A549 (cell line): ENCODE results near the gene ZNF683.

Source experiments
- HDAC2 ChIP-seq: fragments of 200-600 bp; sonication (generic); IDR thresholded peaks from 2 replicates; pipeline ENCODE4 v1.6.1; 2016
- NPAS2 ChIP-seq: fragments of 250-450 bp; sonication (Bioruptor Pico); IDR thresholded peaks from 2 replicates; pipeline ENCODE4 v1.8.0; 2022; ENCODE audit warnings: mild to moderate bottlenecking, moderate library complexity, borderline replicate concordance
- NR3C1 ChIP-seq: fragments of >200 bp; sonication (Bioruptor Twin); formaldehyde crosslinking; IDR thresholded peaks from 3 replicates; pipeline ENCODE4 v1.6.1; 2017
- POLR2A ChIP-seq: IDR thresholded peaks from 2 replicates; pipeline ENCODE4 v1.6.1; 2012; ENCODE audit warnings: mild to moderate bottlenecking, low read length
- ZNF302 ChIP-seq: fragments of 250-450 bp; sonication (Bioruptor Pico); IDR thresholded peaks from 2 replicates; pipeline ENCODE4 v1.9.0; 2021; ENCODE audit warnings: inconsistent platforms, mild to moderate bottlenecking, moderate library complexity
- TF ChIP-seq, protein P1 (sequence below): fragments of >200 bp; sonication (Bioruptor Twin); formaldehyde crosslinking; IDR thresholded peaks from 3 replicates; pipeline ENCODE4 v1.5.1; 2016
- TF ChIP-seq, protein P2 (sequence below): IDR thresholded peaks from 2 replicates; pipeline ENCODE4 v1.6.1; 2012

DNA sequence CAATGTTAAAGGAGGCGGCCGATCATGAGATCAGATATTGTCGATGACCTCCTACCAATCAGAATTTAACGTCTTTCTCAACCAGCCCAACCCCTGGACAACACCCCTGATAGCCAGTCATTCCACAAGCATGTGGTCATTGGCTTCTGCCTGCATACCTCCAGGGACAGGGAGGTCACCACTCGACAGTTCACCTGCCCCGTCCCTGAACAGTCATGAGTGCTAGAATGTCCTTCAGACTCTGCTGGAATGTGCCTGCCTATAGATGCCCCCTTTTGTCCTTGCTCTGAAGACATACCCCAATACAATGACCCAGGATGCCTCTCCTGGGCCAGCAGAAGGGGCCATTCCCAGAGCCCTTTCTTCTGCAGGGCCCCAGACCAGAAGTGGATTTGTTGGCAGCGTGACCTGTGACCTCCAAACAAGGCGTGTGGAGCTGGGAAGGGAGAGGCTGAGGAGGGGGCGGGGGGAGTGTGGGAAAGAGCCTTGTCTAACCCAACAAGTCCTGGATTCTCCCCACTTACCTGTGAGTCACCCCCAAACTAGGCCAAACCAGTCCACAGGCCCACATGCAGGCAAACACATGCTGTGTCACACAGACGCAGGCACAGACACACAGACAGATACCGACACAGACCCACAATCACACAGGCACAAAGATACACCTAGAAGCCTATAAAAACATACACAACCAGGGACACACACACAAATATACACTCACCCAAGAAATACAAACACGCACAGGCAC lies 20.8 kb downstream of the ZNF683 start:
- TF ChIP-seq NR3C1 = no peak
- TF ChIP-seq POLR2A = no peak
- TF ChIP-seq, protein P1, sequence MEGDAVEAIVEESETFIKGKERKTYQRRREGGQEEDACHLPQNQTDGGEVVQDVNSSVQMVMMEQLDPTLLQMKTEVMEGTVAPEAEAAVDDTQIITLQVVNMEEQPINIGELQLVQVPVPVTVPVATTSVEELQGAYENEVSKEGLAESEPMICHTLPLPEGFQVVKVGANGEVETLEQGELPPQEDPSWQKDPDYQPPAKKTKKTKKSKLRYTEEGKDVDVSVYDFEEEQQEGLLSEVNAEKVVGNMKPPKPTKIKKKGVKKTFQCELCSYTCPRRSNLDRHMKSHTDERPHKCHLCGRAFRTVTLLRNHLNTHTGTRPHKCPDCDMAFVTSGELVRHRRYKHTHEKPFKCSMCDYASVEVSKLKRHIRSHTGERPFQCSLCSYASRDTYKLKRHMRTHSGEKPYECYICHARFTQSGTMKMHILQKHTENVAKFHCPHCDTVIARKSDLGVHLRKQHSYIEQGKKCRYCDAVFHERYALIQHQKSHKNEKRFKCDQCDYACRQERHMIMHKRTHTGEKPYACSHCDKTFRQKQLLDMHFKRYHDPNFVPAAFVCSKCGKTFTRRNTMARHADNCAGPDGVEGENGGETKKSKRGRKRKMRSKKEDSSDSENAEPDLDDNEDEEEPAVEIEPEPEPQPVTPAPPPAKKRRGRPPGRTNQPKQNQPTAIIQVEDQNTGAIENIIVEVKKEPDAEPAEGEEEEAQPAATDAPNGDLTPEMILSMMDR = no peak
- TF ChIP-seq HDAC2 = no peak
- TF ChIP-seq NPAS2 = no peak
- TF ChIP-seq ZNF302 (CRISPR knock-in tag) = no peak
- TF ChIP-seq, protein P2, sequence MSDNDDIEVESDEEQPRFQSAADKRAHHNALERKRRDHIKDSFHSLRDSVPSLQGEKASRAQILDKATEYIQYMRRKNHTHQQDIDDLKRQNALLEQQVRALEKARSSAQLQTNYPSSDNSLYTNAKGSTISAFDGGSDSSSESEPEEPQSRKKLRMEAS = no peak
